Ammon's horn (tissue), 1 donor: ENCODE data around the gene UBE2O.
"Not testable (repeated sequence)": the region's sequence is repeated elsewhere in the genome, so short reads cannot be mapped to it uniquely, and the experiment has no call there.

Experiments used
- DNase-seq: peaks from one replicate; pipeline ENCODE4 v3.0.0-alpha.2; 2016; ENCODE audit warnings: low spot score

UBE2O gene

GRCh38 chr17:76370261-76370993, 82.5 kb downstream of the UBE2O start:
- peak; percentile 51 for DNase-seq

- DNase-seq = no peak
These were observed 83.1 kb downstream of the UBE2O start for GRCh38 chr17:76369804-76370203.

GRCh38 chr17:76369379-76369778, 83.6 kb downstream of the UBE2O start:
- no peak for DNase-seq

GRCh38 chr17:76368545-76368944, 84.4 kb downstream of the UBE2O start:
- DNase-seq = no peak

GRCh38 chr17:76367642-76368041, 85.3 kb downstream of the UBE2O start:
- no peak for DNase-seq

GRCh38 chr17:76366247-76366646, 86.7 kb downstream of the UBE2O start:
- DNase-seq = no peak

- DNase-seq = no peak
These were observed 87.6 kb downstream of the UBE2O start for GRCh38 chr17:76365256-76365903.

- DNase-seq = no peak
These were observed 89.7 kb downstream of the UBE2O start for GRCh38 chr17:76363107-76363842.

GRCh38 chr17:76360461-76360860, 92.5 kb downstream of the UBE2O start:
- DNase-seq = no peak

- not testable (repeated sequence) for DNase-seq
These were observed 93.2 kb downstream of the UBE2O start for GRCh38 chr17:76359776-76360175.

GRCh38 chr17:76359375-76359774, 93.6 kb downstream of the UBE2O start:
- DNase-seq = no peak

- no peak for DNase-seq
These were observed 95.3 kb downstream of the UBE2O start for GRCh38 chr17:76357597-76358158.

- no peak for DNase-seq
These were observed 96.0 kb downstream of the UBE2O start for GRCh38 chr17:76356803-76357456.

GRCh38 chr17:76354747-76355310, 98.1 kb downstream of the UBE2O start:
- no peak for DNase-seq

GRCh38 chr17:76354317-76354729, 98.6 kb downstream of the UBE2O start:
- no peak for DNase-seq

GRCh38 chr17:76353599-76354316, 99.2 kb downstream of the UBE2O start, which contains the start of gene PRPSAP1:
Gene PRPSAP1 (minus strand): TSS chr17:76353916. CDS start chr17:76353703, 213 bp downstream.
- peak; percentile 94 for DNase-seq

GRCh38 chr17:76353004-76353598, 99.9 kb downstream of the UBE2O start:
- DNase-seq = no peak

GRCh38 chr17:76351526-76352071, 101.4 kb downstream of the UBE2O start:
- DNase-seq = no peak

- DNase-seq = no peak
These were observed 102.5 kb downstream of the UBE2O start for GRCh38 chr17:76350463-76350862.

GRCh38 chr17:76346936-76347335, 106.0 kb downstream of the UBE2O start:
- DNase-seq = not testable (repeated sequence)
